ENCODE results near the gene PTPRD.

DNA sequence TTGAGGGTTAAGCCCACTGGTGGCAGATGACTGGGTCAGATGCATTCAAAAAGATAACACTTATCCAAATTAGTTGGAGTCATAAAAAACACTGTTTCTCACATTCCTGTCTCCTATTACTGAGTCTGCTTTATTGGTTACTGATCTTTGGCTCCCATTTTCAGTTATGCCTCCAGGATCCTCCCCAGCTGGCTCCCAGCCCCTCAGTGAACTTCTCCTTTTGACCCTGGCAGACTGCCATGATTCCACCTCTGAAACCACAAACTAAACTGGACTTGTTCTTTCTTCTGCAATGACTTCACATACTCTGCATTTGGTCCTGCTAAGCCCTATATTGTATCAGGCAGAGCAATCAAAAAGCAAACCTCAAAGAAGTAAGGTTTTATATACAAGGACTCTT, 1952.4 kb downstream of the PTPRD start:
- TF ChIP-seq, protein P1, sequence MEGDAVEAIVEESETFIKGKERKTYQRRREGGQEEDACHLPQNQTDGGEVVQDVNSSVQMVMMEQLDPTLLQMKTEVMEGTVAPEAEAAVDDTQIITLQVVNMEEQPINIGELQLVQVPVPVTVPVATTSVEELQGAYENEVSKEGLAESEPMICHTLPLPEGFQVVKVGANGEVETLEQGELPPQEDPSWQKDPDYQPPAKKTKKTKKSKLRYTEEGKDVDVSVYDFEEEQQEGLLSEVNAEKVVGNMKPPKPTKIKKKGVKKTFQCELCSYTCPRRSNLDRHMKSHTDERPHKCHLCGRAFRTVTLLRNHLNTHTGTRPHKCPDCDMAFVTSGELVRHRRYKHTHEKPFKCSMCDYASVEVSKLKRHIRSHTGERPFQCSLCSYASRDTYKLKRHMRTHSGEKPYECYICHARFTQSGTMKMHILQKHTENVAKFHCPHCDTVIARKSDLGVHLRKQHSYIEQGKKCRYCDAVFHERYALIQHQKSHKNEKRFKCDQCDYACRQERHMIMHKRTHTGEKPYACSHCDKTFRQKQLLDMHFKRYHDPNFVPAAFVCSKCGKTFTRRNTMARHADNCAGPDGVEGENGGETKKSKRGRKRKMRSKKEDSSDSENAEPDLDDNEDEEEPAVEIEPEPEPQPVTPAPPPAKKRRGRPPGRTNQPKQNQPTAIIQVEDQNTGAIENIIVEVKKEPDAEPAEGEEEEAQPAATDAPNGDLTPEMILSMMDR (IDR thresholded peaks at IDR 0.05), result no peak
- TF ChIP-seq POLR2A (IDR thresholded peaks at IDR 0.05), result no peak

All from Peyer's patch (tissue), 4 donors.